Measurements from ENCODE around the gene RPS3A.

DNA sequence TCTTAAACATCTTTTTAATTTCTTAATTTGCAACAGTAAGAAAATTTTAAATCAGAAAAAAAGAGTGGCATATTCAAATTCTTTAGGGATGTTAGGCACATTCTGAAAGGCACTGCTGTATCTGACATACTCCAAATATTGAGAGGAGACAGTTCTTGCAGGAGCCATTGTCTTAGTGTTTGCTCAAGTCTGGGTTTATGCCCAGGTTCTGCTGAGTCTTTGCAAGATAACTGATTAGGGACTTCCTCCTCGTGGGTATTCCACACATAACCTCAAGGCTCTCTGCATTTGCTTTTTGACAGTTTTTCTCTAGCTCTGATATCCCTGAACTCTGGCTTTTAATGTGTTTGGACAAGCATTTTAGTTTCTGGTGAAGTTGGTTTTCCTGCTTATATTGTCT, 52.6 kb downstream of the RPS3A start:
- TF ChIP-seq EZH2 (IDR thresholded peaks at IDR 0.05) (no peak), POLR2AphosphoS5 (IDR thresholded peaks at IDR 0.05; ENCODE audit: borderline replicate concordance, low read depth, low read length) (no peak), FOXP2 (optimal IDR thresholded peaks at IDR 0.05; ENCODE audit: control extremely low read depth, extremely low read length, insufficient read depth) (no peak)

All from SK-N-MC (cell line).